SK-N-SH treated with all-trans-retinoic acid at 6 μM for 48 hours (cell line): ENCODE results near the gene PAQR9.

Experiments
- ARNTL ChIP-seq: fragments of 450-650 bp; formaldehyde crosslinking; IDR thresholded peaks from 2 replicates; pipeline ENCODE4 v1.5.0; 2020; ENCODE audit warnings: low read depth, mild to moderate bottlenecking, moderate library complexity, borderline replicate concordance
- BACH2 ChIP-seq: fragments of 250-450 bp; sonication (Bioruptor Pico); IDR thresholded peaks from 2 replicates; pipeline ENCODE4 v1.9.0; 2021; ENCODE audit warnings: mild to moderate bottlenecking, borderline replicate concordance
- ISL1 ChIP-seq: fragments of 250-450 bp; sonication (Bioruptor Pico); IDR thresholded peaks from 2 replicates; pipeline ENCODE4 v2.1.2; 2022; ENCODE audit warnings: mild to moderate bottlenecking, moderate library complexity
- PPARA ChIP-seq: fragments of 250-450 bp; sonication (Bioruptor Pico); IDR thresholded peaks from 2 replicates; pipeline ENCODE4 v1.5.0; 2020; ENCODE audit warnings: mild to moderate bottlenecking, borderline replicate concordance
- RARB ChIP-seq: fragments of 250-450 bp; sonication (Bioruptor Pico); IDR thresholded peaks from 2 replicates; pipeline ENCODE4 v1.8.0; 2021; ENCODE audit warnings: mild to moderate bottlenecking, moderate library complexity
- SNAI2 ChIP-seq: fragments of 250-450 bp; sonication (Bioruptor Pico); IDR thresholded peaks from 2 replicates; pipeline ENCODE4 v1.5.0; 2020; ENCODE audit warnings: mild to moderate bottlenecking, moderate library complexity
- TOX ChIP-seq: fragments of 250-450 bp; sonication (Bioruptor Pico); IDR thresholded peaks from 2 replicates; pipeline ENCODE4 v1.8.0; 2021; ENCODE audit warnings: mild to moderate bottlenecking, moderate library complexity, borderline replicate concordance
- ZFP3 ChIP-seq: fragments of 250-450 bp; sonication (Bioruptor Pico); IDR thresholded peaks from 2 replicates; pipeline ENCODE4 v1.5.0; 2020; ENCODE audit warnings: mild to moderate bottlenecking, moderate library complexity
- ZFP30 ChIP-seq: fragments of 450-650 bp; formaldehyde crosslinking; IDR thresholded peaks from 2 replicates; pipeline ENCODE4 v1.5.0; 2022; ENCODE audit warnings: mild to moderate bottlenecking, moderate library complexity
- ZNF70 ChIP-seq: fragments of 450-650 bp; formaldehyde crosslinking; IDR thresholded peaks from 2 replicates; pipeline ENCODE4 v1.5.0; 2020; ENCODE audit warnings: mild to moderate bottlenecking, moderate library complexity
- TF ChIP-seq, protein P1 (sequence below): fragments of 250-450 bp; sonication (Bioruptor Pico); IDR thresholded peaks from 2 replicates; pipeline ENCODE4 v1.5.0; 2020; ENCODE audit warnings: mild to moderate bottlenecking, moderate library complexity
- TF ChIP-seq, protein P2 (sequence below): fragments of 250-450 bp; sonication (Bioruptor Pico); IDR thresholded peaks from 2 replicates; pipeline ENCODE4 v1.8.0; 2020; ENCODE audit warnings: mild to moderate bottlenecking, moderate library complexity, borderline replicate concordance

DNA sequence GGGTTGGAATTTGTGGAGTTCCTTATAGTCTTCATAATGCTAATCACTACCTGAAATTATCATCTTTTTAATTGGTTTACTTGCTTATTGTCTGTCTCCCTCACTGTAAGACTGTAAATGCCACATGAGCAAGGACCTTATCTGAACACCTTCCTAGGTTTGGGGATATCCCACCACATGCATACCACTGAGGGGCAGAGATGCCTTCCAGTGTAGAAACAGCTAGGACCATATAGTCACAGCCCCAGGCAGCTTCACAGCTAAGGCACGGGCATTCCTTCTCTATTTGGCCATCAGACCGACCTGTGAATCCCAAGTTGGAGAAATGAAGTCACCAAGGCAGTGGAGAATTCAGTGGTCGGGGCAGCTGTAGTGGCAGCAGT, 28.6 kb downstream of the PAQR9 start:
- TF ChIP-seq TOX (CRISPR knock-in tag) (no peak), ZFP3 (no peak), RARB (CRISPR knock-in tag) (no peak), BACH2 (no peak), SNAI2 (CRISPR knock-in tag) (no peak), ISL1 (CRISPR knock-in tag) (no peak), ARNTL (CRISPR knock-in tag) (no peak), PPARA (CRISPR knock-in tag) (no peak), ZFP30 (CRISPR knock-in tag) (no peak), ZNF70 (CRISPR knock-in tag) (no peak)
- TF ChIP-seq, protein P1, sequence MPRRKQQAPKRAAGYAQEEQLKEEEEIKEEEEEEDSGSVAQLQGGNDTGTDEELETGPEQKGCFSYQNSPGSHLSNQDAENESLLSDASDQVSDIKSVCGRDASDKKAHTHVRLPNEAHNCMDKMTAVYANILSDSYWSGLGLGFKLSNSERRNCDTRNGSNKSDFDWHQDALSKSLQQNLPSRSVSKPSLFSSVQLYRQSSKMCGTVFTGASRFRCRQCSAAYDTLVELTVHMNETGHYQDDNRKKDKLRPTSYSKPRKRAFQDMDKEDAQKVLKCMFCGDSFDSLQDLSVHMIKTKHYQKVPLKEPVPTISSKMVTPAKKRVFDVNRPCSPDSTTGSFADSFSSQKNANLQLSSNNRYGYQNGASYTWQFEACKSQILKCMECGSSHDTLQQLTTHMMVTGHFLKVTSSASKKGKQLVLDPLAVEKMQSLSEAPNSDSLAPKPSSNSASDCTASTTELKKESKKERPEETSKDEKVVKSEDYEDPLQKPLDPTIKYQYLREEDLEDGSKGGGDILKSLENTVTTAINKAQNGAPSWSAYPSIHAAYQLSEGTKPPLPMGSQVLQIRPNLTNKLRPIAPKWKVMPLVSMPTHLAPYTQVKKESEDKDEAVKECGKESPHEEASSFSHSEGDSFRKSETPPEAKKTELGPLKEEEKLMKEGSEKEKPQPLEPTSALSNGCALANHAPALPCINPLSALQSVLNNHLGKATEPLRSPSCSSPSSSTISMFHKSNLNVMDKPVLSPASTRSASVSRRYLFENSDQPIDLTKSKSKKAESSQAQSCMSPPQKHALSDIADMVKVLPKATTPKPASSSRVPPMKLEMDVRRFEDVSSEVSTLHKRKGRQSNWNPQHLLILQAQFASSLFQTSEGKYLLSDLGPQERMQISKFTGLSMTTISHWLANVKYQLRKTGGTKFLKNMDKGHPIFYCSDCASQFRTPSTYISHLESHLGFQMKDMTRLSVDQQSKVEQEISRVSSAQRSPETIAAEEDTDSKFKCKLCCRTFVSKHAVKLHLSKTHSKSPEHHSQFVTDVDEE (CRISPR knock-in tag): no peak
- TF ChIP-seq, protein P2, sequence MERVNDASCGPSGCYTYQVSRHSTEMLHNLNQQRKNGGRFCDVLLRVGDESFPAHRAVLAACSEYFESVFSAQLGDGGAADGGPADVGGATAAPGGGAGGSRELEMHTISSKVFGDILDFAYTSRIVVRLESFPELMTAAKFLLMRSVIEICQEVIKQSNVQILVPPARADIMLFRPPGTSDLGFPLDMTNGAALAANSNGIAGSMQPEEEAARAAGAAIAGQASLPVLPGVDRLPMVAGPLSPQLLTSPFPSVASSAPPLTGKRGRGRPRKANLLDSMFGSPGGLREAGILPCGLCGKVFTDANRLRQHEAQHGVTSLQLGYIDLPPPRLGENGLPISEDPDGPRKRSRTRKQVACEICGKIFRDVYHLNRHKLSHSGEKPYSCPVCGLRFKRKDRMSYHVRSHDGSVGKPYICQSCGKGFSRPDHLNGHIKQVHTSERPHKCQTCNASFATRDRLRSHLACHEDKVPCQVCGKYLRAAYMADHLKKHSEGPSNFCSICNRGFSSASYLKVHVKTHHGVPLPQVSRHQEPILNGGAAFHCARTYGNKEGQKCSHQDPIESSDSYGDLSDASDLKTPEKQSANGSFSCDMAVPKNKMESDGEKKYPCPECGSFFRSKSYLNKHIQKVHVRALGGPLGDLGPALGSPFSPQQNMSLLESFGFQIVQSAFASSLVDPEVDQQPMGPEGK (CRISPR knock-in tag): no peak
